Ectodermal cell (in vitro differentiated cells): ENCODE data around the gene PREX1.

Experiments
- H3K27ac ChIP-seq: 2 replicates; pipeline ENCODE4 v1.7.0; 2013; ENCODE audit warnings: mild to moderate bottlenecking, low read depth, low read length; ENCODE audit not compliant: insufficient read depth, poor library complexity, severe bottlenecking
- H3K27me3 ChIP-seq: 2 replicates; pipeline ENCODE4 v1.7.0; 2013; ENCODE audit warnings: mild to moderate bottlenecking, low read length; ENCODE audit not compliant: insufficient read depth, control insufficient read depth, poor library complexity, severe bottlenecking
- H3K36me3 ChIP-seq: one replicate; pipeline ENCODE4 v1.7.0; 2013; ENCODE audit warnings: low read length; ENCODE audit not compliant: control insufficient read depth, insufficient read depth
- H3K4me1 ChIP-seq: one replicate; pipeline ENCODE4 v1.7.0; 2013; ENCODE audit warnings: low read length; ENCODE audit not compliant: control insufficient read depth, insufficient read depth
- H3K4me3 ChIP-seq: 2 replicates; pipeline ENCODE4 v1.7.0; 2013; ENCODE audit warnings: low read depth, low read length, control low read depth; ENCODE audit not compliant: insufficient read depth
- H3K9me3 ChIP-seq: 2 replicates; pipeline ENCODE4 v1.7.0; 2013; ENCODE audit warnings: mild to moderate bottlenecking, low read length, moderate library complexity; ENCODE audit not compliant: control insufficient read depth
- WGBS, 2 experiments: methylation state at CpG; one replicate each; pipeline ENCODE4 v1.1.7; 2013; ENCODE audit warnings: missing lambda C conversion rate in 2 of 2; 5-methylcytosine and 5-hydroxymethylcytosine counted together

The PREX1 gene

DNA sequence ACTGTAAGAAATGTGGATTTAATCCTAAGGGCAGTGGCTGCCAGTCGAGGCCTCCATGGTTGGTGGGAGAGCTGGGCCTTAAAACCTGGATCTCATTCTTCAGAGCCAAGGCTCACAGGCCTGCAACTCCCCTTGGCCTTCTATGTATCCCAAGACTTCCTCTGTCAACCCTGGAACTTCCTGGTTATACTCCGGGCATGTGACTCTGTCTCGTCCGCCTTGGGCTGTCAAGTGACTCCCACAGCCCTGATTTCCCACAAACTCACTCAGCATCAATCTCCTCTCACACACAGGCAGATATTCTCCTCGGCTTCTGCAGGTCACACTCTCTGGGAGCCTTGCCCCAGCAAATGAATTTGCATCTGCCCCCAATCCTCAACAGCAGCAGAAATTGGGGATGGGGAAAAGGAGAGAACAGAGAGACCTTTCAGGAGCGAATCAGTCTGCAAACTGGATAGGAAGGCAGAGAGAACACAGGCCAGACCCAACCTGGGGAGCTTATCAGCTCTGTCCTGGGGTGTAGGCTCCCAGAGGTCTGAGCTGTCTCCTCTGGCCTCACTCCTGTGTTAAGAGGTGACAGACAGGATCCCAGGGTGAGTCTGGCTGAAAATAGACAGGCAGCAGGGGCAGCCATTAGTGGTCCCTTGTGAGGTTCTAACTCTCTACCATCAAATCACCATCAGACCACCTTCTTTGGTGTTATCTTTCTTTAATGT, 30.4 kb upstream of the PREX1 start:
- Histone ChIP-seq H3K27me3 (no peaks in the 10 kb centered on the region), H3K36me3 (no peaks in the 10 kb centered on the region), H3K9me3 (no peaks in the 10 kb centered on the region), H3K27ac (no peak overlapping the region), H3K4me3 (no peak overlapping the region), H3K4me1 (no peaks in the 10 kb centered on the region)
- 90 to 91% methylated on average over 6 of the region's 6 CpGs for WGBS, 2 experiments

DNA sequence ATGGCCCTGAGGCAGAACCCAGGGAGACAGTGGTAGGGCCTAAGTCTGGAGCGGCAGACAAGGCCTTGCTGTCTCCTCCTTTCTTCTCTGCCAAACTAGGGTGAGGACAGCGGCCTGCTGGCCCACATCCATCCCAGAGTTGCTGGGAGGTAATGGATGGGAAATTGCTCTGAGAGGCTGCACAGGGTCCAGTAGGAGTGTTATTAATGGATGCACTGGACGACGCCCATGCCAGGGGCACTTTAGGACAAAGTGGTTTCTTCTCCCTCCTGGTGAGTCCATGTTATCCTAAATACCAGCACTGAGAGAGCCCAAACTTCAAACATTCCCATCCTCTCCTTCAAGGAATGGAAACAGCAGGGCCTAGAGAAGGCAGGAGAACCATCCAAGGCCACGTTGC, 28.3 kb upstream of the PREX1 start:
- no peak overlapping the region for H3K27ac ChIP-seq
- H3K36me3 ChIP-seq: no peaks in the 10 kb centered on the region
- H3K4me1 ChIP-seq: no peaks in the 10 kb centered on the region
- no peaks in the 10 kb centered on the region for H3K9me3 ChIP-seq
- no peaks in the 10 kb centered on the region for H3K27me3 ChIP-seq
- 90 to 93% methylated on average over 5 of the region's 5 CpGs for WGBS, 2 experiments
- no peak overlapping the region for H3K4me3 ChIP-seq

DNA sequence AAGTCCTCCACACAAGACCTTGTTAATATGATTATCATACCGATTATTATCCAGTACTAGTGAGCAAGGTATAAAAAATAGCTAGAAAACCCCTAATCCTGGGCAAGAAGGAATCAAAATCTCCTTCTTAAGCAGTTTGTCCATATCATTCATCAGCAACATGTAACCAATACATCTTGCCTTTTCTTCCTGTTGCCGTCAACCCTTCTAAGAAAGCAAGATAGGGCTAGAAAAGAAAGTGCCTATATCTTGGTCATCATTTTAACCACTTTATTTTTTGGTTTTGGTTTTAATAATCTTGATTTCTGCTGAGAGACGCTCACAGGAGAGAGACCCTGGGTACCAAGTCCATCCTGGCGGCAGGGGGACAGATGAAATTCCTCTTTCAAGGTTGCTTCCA, 27.2 kb upstream of the PREX1 start:
- no peaks in the 10 kb centered on the region for H3K36me3 ChIP-seq
- H3K4me3 ChIP-seq: no peak overlapping the region
- H3K27me3 ChIP-seq: no peaks in the 10 kb centered on the region
- 93 to 97% methylated on average over 3 to 4 of the region's 4 CpGs for WGBS, 2 experiments
- H3K27ac ChIP-seq: no peak overlapping the region
- H3K9me3 ChIP-seq: no peaks in the 10 kb centered on the region
- H3K4me1 ChIP-seq: peaks cover 5% of the 10 kb centered on the region

DNA sequence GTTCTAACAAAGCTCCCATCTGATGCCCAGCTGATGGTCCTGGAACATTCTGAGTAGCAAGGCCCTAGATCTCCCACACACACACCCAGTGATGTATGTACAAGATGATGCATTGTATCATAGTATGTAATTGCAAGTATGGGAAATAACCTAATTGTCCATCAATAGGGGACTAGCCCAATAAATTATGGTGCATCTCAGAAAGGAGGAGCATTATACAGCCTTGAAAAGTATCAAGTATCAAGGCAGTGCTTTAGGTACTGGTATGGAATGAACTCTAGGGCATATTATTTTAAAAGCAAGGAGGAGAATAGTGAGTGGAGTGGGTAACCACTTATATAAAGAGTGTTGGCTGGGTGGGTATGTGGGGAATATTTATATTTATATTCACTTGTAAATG, 24.8 kb upstream of the PREX1 start:
- no peak overlapping the region for H3K27ac ChIP-seq
- H3K27me3 ChIP-seq: no peaks in the 10 kb centered on the region
- no peaks in the 10 kb centered on the region for H3K36me3 ChIP-seq
- H3K4me3 ChIP-seq: no peak overlapping the region
- H3K4me1 ChIP-seq: peaks cover 5% of the 10 kb centered on the region
- no peaks in the 10 kb centered on the region for H3K9me3 ChIP-seq

DNA sequence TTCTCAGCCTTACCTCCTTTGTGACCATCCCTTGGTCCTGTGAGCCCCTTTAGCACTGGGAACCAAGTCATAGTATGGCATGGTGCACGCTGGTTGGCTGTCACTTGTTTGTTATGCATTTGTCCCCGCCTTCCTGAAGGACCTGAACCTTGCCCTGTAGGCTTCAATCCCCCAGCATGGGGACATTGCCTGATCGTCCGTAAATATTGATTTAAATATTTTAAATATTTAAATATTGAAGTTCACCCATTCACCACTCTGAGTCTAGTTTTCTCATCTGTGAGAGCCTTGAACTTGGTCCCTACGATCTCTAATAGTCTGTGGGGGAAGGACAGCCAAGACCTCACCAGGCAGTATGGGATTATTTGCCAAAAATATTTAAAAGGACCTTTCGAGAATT, 23.8 kb upstream of the PREX1 start:
- no peaks in the 10 kb centered on the region for H3K27me3 ChIP-seq
- no peaks in the 10 kb centered on the region for H3K9me3 ChIP-seq
- WGBS, 2 experiments: 85 to 94% methylated on average over 4 to 6 of the region's 6 CpGs
- peaks cover 9% of the 10 kb centered on the region for H3K4me1 ChIP-seq
- H3K36me3 ChIP-seq: no peaks in the 10 kb centered on the region
- no peak overlapping the region for H3K4me3 ChIP-seq
- no peak overlapping the region for H3K27ac ChIP-seq

DNA sequence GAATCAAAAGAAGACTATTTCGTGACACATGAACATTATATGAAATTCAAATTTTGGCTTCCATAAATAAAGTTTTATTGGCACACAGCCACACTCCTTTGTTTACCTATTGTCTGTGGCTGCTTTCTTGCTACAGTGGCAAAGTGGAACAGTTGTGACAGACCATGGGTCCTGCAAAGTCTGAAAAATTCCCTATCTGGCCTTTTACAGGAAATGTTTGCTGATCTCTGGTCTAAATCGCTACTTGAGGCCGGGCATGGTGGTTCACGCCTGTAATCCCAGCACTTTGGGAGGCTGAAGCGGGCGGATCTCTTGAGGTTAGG, 23.1 kb upstream of the PREX1 start:
- Histone ChIP-seq H3K36me3 (no peaks in the 10 kb centered on the region), H3K27ac (no peak overlapping the region), H3K9me3 (no peaks in the 10 kb centered on the region), H3K27me3 (no peaks in the 10 kb centered on the region), H3K4me3 (no peak overlapping the region), H3K4me1 (peaks cover 12% of the 10 kb centered on the region)
- WGBS, 2 experiments: 77 to 86% methylated on average over 6 of the region's 6 CpGs

DNA sequence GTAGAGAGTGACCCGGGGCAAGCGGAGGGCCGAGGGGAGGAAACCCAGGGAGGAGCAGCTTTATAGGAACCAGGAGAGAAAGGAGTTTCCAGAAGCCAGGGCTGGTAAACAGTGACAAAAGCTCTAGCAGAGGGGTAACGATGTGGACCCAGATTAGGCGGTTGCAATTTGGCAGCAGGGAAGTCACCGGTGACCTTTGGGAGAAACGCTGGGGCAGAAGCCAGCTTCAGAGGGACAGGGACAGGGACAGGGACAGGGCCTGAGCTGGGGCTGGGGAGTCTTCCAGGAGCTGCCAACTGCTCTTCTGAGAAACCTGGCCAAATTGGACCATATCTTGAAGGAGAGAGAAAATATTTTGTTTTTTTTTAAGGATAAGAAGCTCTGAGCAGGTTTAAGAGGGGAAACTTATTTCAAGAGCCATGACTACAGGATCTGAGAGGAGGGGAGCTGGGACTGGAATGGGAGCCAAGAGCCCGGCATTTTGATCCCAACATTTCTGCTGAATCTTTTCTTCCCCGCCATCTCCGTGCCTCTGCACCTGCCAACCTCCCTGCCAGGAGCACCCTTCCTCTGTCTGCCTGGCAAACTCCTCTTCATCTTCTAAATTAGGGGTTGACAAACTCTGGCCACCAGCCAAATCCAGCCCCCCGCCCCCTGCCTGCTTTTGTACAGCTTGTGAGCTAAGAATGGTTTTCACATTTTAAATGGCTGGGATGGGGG, 22.6 kb upstream of the PREX1 start:
- WGBS, 2 experiments: 85 to 87% methylated on average over 10 to 11 of the region's 11 CpGs

DNA sequence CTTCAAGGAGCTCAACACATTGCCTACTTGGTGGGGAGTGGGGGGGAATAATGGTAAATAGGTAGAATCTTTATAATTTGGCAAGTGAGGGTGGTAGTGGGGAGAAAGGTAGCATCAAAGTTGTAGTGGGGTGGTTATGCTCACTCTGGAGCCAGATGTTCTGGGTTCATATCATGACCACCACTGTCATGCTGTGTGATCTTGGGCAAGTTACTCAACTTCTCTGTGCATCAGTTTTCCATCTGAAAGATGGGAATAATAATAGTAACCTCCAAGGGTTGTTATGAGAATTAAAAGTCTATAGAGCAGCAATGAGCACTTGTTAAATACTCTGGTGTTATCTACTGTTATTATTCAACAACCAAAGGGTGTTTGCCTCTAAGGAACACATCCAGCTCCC, 22.0 kb upstream of the PREX1 start:
- H3K9me3 ChIP-seq: no peaks in the 10 kb centered on the region
- peaks cover 12% of the 10 kb centered on the region for H3K4me1 ChIP-seq
- no peaks in the 10 kb centered on the region for H3K36me3 ChIP-seq
- H3K27me3 ChIP-seq: no peaks in the 10 kb centered on the region
- no peak overlapping the region for H3K4me3 ChIP-seq
- H3K27ac ChIP-seq: no peak overlapping the region

More for the DNA sequence above, 22.6 kb upstream of the PREX1 start:
- no peaks in the 10 kb centered on the region for H3K9me3 ChIP-seq
- H3K4me1 ChIP-seq: peaks cover 12% of the 10 kb centered on the region
- H3K27me3 ChIP-seq: no peaks in the 10 kb centered on the region
- H3K4me3 ChIP-seq: no peak overlapping the region
- H3K27ac ChIP-seq: no peak overlapping the region
- no peaks in the 10 kb centered on the region for H3K36me3 ChIP-seq

DNA sequence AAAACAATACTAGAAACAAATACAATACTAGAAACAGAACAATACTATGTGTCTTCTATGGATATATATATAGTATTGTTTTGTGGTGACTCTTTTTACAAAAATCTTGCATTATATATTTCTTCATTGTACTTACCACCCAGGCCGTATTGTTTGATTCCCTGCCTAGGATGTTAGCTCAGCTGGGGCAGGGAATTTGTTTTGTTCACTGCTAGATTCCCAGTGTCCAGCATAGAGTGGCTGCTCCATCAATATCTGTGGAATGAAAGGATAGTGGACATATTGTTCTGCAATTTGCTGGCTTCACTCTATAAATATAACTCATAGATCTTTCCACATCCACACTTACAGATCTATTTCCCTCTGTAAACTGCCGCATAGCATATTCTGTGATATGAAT, 21.5 kb upstream of the PREX1 start:
- Histone ChIP-seq H3K27me3 (no peaks in the 10 kb centered on the region), H3K36me3 (no peaks in the 10 kb centered on the region), H3K4me1 (peaks cover 12% of the 10 kb centered on the region), H3K27ac (no peak overlapping the region), H3K9me3 (no peaks in the 10 kb centered on the region), H3K4me3 (no peak overlapping the region)
- WGBS, 2 experiments: 95 to 100% methylated on average over 1 to 2 of the region's 2 CpGs

DNA sequence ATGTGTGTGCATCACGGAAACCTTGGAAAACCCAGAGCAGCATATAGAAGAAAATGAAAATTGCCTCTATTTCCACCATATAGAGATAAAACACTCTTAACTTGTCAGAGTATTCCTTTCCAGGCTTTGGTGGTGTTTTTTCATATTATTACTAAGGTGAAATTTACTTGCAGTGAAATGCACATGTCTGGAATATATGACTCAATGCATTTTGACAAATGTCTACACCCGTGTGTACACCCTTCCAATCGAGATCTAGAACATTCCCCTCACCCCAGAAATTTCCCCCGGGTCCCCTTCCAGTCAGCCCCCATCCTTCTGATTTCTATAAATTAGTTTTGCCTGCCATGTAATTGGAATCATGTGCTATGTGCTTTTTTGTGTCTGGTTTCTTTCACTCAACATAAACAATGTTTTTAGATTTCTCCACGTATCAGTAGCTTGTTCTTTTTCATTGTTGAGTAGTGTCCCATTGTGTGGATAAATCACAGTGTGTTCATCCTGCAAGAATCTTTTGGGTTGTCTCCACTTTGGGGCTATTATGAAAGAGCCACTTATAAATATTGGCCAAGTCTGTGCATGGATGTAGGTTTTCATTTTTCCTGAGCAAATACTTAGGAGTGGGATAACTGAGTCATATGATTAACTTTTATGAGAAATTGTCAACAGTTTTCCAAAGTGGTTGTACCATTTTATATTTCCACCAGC, 19.9 kb upstream of the PREX1 start:
- Histone ChIP-seq H3K27me3 (no peaks in the 10 kb centered on the region), H3K4me3 (no peak overlapping the region), H3K27ac (no peak overlapping the region), H3K9me3 (no peaks in the 10 kb centered on the region), H3K4me1 (peaks cover 12% of the 10 kb centered on the region), H3K36me3 (no peaks in the 10 kb centered on the region)
- WGBS, 2 experiments: 57 to 67% methylated on average over 5 of the region's 5 CpGs
